ENCODE measurements around the gene DENND11.
A peak's percentile ranks its signal among the peaks of the same experiment; 100 is the strongest.

Gene DENND11

DNA sequence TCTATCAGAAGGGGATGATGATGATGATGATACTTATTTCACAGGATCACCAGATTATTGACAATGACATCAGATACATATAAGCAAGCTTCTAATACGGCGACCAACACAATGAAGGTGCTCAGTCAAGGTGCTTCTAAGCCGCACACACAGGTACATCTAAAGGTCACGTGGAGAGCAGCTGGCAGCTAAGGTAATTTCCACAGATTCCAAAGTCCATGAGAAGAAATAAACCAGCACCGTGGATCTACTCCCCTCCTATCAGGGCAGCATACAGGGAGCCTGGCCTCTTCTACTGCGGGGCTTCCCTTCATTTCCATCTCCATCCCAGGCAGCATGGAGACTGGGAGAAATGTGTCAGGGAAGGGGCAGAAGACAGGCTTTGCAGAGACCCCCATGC, 37.5 kb downstream of the DENND11 start:
- peaks cover 18% of the 10 kb centered on the region for H3K4me1 ChIP-seq
- H3K27me3 ChIP-seq (ENCODE audit: control insufficient read depth, insufficient read depth, low read length), result no peaks in the 10 kb centered on the region
- TF ChIP-seq CTCF (IDR thresholded peaks at IDR 0.05), result no peak
- H3K27ac ChIP-seq, result no peak overlapping the region
- no peaks in the 10 kb centered on the region for H3K79me2 ChIP-seq
- no peaks in the 10 kb centered on the region for H3K36me3 ChIP-seq (ENCODE audit: control insufficient read depth, insufficient read depth, low read length)
- no peak overlapping the region for H3K4me3 ChIP-seq (ENCODE audit: low read depth, low read length)
- no peaks in the 10 kb centered on the region for H3K9me3 ChIP-seq (ENCODE audit: control insufficient read depth, low read length)
- H2AFZ ChIP-seq, result no peak overlapping the region
- no peak overlapping the region for H3K4me2 ChIP-seq (ENCODE audit: low read length)
- no peak overlapping the region for H3K9ac ChIP-seq

DNA sequence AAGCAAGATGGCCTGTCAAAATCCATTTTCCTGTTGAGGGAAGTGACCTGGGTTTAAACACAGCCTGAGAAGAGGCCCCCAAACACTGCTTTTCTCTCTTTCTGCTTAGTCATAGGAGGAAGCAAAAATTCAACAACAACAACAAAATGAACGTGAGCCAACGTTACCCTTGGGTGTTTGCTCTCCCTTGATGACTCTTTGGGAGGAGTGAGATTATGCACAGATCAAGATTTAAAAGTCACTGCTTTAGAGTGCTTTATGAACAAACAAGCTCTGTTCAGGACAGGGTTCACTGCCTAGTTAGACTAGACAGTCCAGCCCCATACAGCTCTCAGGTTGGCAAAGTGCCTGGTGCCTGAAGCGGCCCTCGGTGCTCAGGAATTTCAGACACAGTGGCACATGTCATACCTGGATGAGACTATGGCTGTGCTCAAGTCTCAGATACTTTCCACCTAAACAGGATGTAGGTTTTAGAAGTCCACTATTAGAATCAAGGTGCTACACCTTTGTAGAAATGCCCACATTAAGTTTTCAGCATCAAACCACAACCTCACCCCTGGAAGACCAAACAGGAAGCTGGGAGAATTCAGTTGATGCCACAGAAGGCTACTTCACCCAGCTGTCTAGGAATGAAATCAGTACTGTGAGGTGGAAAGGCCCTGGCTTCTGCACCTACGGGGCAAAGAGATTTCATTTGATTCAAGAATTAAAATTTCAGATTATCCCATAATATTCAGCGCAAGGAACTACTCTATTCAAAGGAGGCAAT, 38.7 kb downstream of the DENND11 start:
- no peak for TF ChIP-seq CTCF (IDR thresholded peaks at IDR 0.05)
- H3K4me3 ChIP-seq (ENCODE audit: low read depth, low read length), result no peak overlapping the region
- H3K79me2 ChIP-seq, result no peaks in the 10 kb centered on the region
- H3K4me1 ChIP-seq, result peaks cover 18% of the 10 kb centered on the region
- H3K36me3 ChIP-seq (ENCODE audit: control insufficient read depth, insufficient read depth, low read length), result no peaks in the 10 kb centered on the region
- no peak overlapping the region for H3K4me2 ChIP-seq (ENCODE audit: low read length)
- no peaks in the 10 kb centered on the region for H3K27me3 ChIP-seq (ENCODE audit: control insufficient read depth, insufficient read depth, low read length)
- H3K9me3 ChIP-seq (ENCODE audit: control insufficient read depth, low read length), result no peaks in the 10 kb centered on the region
- H3K27ac ChIP-seq, result peak overlapping the region; percentile 51
- peak overlapping the region; percentile 43 for H2AFZ ChIP-seq
- H3K9ac ChIP-seq, result no peak overlapping the region

- Histone ChIP-seq H3K9me3 (ENCODE audit: control insufficient read depth, low read length) (no peaks in the 10 kb centered on the region), H3K79me2 (no peaks in the 10 kb centered on the region), H3K4me1 (peaks cover 18% of the 10 kb centered on the region), H3K27ac (peak overlapping the region; percentile 39), H3K9ac (no peak overlapping the region), H3K27me3 (ENCODE audit: control insufficient read depth, insufficient read depth, low read length) (no peaks in the 10 kb centered on the region), H2AFZ (no peak overlapping the region), H3K36me3 (ENCODE audit: control insufficient read depth, insufficient read depth, low read length) (no peaks in the 10 kb centered on the region), H3K4me2 (ENCODE audit: low read length) (peak overlapping the region; percentile 25), H3K4me3 (ENCODE audit: low read depth, low read length) (no peak overlapping the region)
- no peak for TF ChIP-seq CTCF (IDR thresholded peaks at IDR 0.05)
These were observed 41.7 kb downstream of the DENND11 start for GRCh38 chr7:141660259-141660658.

DNA sequence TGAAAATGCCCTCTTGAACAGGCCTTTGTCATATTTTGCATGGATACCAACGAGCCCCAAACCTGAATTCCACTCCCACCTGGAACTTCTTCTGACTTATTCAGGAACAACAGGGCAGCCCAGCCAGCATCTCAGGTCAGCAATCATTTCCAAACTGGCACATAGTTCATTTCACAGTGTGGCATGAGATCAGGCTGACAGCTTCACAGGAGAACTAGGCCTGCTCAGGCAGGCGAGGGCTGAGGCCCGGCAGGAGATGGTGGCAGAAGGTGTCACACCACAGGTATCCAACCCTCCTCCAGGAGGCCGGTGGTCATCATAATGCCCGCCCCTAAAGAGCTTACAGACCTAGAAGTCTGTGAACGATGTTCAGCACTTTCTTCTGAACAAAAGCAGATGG, 42.5 kb downstream of the DENND11 start:
- no peak overlapping the region for H3K27ac ChIP-seq

More for the DNA sequence above, 42.5 kb downstream of the DENND11 start:
- no peaks in the 10 kb centered on the region for H3K27me3 ChIP-seq (ENCODE audit: control insufficient read depth, insufficient read depth, low read length)
- no peak for TF ChIP-seq CTCF (IDR thresholded peaks at IDR 0.05)
- no peak overlapping the region for H3K4me2 ChIP-seq (ENCODE audit: low read length)
- H3K36me3 ChIP-seq (ENCODE audit: control insufficient read depth, insufficient read depth, low read length), result no peaks in the 10 kb centered on the region
- no peak overlapping the region for H3K9ac ChIP-seq
- H3K79me2 ChIP-seq, result no peaks in the 10 kb centered on the region
- H3K4me1 ChIP-seq, result peaks cover 18% of the 10 kb centered on the region
- H3K9me3 ChIP-seq (ENCODE audit: control insufficient read depth, low read length), result no peaks in the 10 kb centered on the region
- H2AFZ ChIP-seq, result no peak overlapping the region
- no peak overlapping the region for H3K4me3 ChIP-seq (ENCODE audit: low read depth, low read length)

All from parathyroid adenoma (tissue), 2 donors.